Activated CD4-positive, alpha-beta T cell treated with anti-CD3 and anti-CD28 coated beads for 1 hour (primary cell): ENCODE results near the gene TOMM40L.
"Not testable (repeated sequence)": the region's sequence is repeated elsewhere in the genome, so short reads cannot be mapped to it uniquely, and the experiment has no call there.

Source experiments
- DNase-seq: peaks from one replicate; pipeline ENCODE4 v3.0.0-alpha.2; 2020

TOMM40L gene

GRCh38 chr1:161222175-161223019, 3.5 kb upstream of the TOMM40L start:
- DNase-seq, result no peak

- no peak for DNase-seq
Observed at GRCh38 chr1:161223805-161224694, 1.8 kb upstream of the TOMM40L start.

GRCh38 chr1:161224695-161225087, 1.2 kb upstream of the TOMM40L start:
- not testable (repeated sequence) for DNase-seq

GRCh38 chr1:161225178-161225533, 704 bp upstream of the TOMM40L start:
- no peak for DNase-seq

GRCh38 chr1:161226320-161226711, 456 bp downstream of the TOMM40L start:
- DNase-seq, result no peak

GRCh38 chr1:161226759-161227158, 899 bp downstream of the TOMM40L start:
- DNase-seq, result no peak

- peak; percentile 81 for DNase-seq
Observed at GRCh38 chr1:161227196-161227871, 1.5 kb downstream of the TOMM40L start.

GRCh38 chr1:161228032-161228431, 2.2 kb downstream of the TOMM40L start:
- no peak for DNase-seq

GRCh38 chr1:161229896-161230295, 4.0 kb downstream of the TOMM40L start:
- DNase-seq, result no peak

- DNase-seq, result no peak
Observed at GRCh38 chr1:161230762-161231161, 4.9 kb downstream of the TOMM40L start.

- DNase-seq, result no peak
Observed at GRCh38 chr1:161233102-161233501, 7.2 kb downstream of the TOMM40L start.

GRCh38 chr1:161235957-161236775, 10.3 kb downstream of the TOMM40L start:
- no peak for DNase-seq

GRCh38 chr1:161238039-161238473, 12.2 kb downstream of the TOMM40L start, which contains the start of gene NR1I3:
NR1I3 (minus strand) TSS chr1:161238203; CDS start chr1:161236565, 1,638 bp downstream.
- DNase-seq, result no peak

GRCh38 chr1:161241682-161242081, 15.8 kb downstream of the TOMM40L start:
- no peak for DNase-seq

- DNase-seq, result no peak
Observed at GRCh38 chr1:161242313-161242712, 16.5 kb downstream of the TOMM40L start.

- DNase-seq, result no peak
Observed at GRCh38 chr1:161244888-161245287, 19.0 kb downstream of the TOMM40L start.

- not testable (repeated sequence) for DNase-seq
Observed at GRCh38 chr1:161250100-161250499, 24.2 kb downstream of the TOMM40L start.

GRCh38 chr1:161250829-161251228, 25.0 kb downstream of the TOMM40L start:
- no peak for DNase-seq

GRCh38 chr1:161251579-161251978, 25.7 kb downstream of the TOMM40L start:
- no peak for DNase-seq

- not testable (repeated sequence) for DNase-seq
Observed at GRCh38 chr1:161255302-161255701, 29.4 kb downstream of the TOMM40L start.

GRCh38 chr1:161255955-161256520, 30.2 kb downstream of the TOMM40L start:
- not testable (repeated sequence) for DNase-seq

GRCh38 chr1:161257109-161257508, 31.2 kb downstream of the TOMM40L start:
- DNase-seq, result not testable (repeated sequence)
